ENCODE results near the gene TJP1. TPM values are rescaled to one million over a fixed set of nuclear protein-coding genes. Genes with fewer than 3 reads are reported as not detected.

Gene TJP1
- total and polyA plus RNA-seq, 8 donors, result 82.9 to 130 (median 121) TPM

DNA sequence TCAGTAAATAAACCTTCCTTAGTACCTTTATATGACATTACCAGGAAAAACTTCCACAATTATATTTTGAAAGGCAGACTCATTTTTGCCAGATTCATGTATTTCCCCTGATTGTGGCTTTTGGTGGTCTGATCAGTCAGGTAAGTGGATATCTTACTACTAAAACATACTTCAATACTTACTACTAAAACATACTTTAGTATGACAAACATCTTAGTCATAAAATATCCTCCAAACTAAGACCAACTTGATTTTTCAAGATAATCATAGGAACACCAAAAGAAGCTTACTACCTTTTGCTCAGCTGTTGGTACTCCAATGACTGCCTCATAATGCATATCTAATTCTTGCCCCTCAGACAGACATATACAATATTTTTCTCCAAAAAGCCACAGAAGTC is 9.3 kb downstream of the TJP1 start:
- no peaks in the 10 kb centered on the region for H3K36me3 ChIP-seq
- peaks cover 0 to 7% of the 10 kb centered on the region in 2 donors for H3K27me3 ChIP-seq
- no peak overlapping the region for H3K27ac ChIP-seq
- H3K9me3 ChIP-seq, result no peaks in the 10 kb centered on the region
- DNase-seq, result no peak
- ATAC-seq, result no peak
- no peak overlapping the region for H3K4me3 ChIP-seq
- intact Hi-C loops (cut with DNase I), result no loop called here
- H3K4me1 ChIP-seq, result peaks cover 13 to 26% of the 10 kb centered on the region in 2 donors
- no peak for TF ChIP-seq CTCF (IDR thresholded peaks at IDR 0.05)

GRCh38 chr15:29812384-29812694 is 9.9 kb downstream of the TJP1 start:
- Histone ChIP-seq H3K9me3 (no peaks in the 10 kb centered on the region), H3K27ac (no peak overlapping the region), H3K27me3 (peaks cover 0 to 7% of the 10 kb centered on the region in 2 donors), H3K4me3 (no peak overlapping the region), H3K4me1 (peaks cover 13 to 26% of the 10 kb centered on the region in 2 donors), H3K36me3 (no peaks in the 10 kb centered on the region)
- intact Hi-C loops (cut with DNase I), result no loop called here
- ATAC-seq, result peak; percentile 81
- DNase-seq, result peak in 1 of 4 donors; percentile 69
- no peak for TF ChIP-seq CTCF (IDR thresholded peaks at IDR 0.05)

DNA sequence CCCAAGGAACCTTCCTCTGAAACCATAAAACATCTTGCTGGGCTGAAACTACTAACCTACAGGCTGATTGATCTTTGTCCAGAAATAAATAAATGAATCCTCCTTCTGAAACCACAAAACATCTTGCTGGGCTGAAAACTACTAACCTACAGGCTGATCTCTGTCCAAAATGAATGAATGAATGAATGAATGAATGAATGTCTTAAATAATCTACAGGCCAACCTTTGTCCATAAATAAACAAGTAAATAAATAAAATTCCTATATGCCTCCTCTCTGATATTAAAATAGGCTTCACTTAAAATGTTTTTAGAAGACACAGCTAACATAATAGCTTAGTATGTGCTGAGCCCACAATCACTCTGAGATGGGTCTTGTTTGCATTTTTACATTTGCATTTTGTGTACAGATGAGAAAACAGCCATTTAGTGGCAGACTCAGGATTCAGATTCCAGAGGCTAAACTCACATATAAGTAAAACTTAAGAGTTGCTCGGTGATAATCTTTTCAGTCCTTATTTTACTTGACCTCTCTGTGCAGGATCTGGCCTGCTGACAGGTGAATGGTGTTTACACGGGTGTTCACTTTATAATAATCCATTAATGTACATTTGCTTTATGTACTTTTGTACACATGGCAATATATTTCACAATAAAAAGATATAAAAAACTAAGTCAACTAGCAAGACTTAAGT is 10.4 kb downstream of the TJP1 start:
- no peak overlapping the region for H3K4me3 ChIP-seq
- TF ChIP-seq CTCF (IDR thresholded peaks at IDR 0.05), result no peak
- H3K4me1 ChIP-seq, result peaks cover 13 to 26% of the 10 kb centered on the region in 2 donors
- no peak overlapping the region for H3K27ac ChIP-seq
- no peak for ATAC-seq
- no peak for DNase-seq
- intact Hi-C loops (cut with DNase I), result no loop called here
- H3K27me3 ChIP-seq, result peaks cover 0 to 7% of the 10 kb centered on the region in 2 donors
- H3K36me3 ChIP-seq, result no peaks in the 10 kb centered on the region
- no peaks in the 10 kb centered on the region for H3K9me3 ChIP-seq

DNA sequence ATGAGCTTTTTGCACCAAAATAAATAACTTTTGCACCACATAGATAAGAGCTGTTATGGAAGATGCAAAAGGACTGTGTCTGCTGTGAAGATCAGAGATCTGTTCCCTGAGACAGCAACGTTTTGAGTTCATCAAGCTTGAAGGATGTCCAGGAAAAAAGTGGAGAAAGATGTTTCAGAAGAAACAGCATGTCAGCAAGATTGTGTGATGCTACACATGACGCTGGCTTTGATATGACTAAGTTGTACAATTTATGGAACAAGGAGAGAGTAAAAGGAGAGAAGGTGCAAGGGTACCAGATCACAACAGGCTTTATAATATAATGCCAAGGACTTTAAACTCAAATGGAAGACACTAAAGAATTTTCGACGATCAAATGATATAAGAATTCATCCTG is 16.6 kb downstream of the TJP1 start:
- Histone ChIP-seq H3K4me1 (peaks cover 19 to 24% of the 10 kb centered on the region in 2 donors), H3K27me3 (no peaks in the 10 kb centered on the region), H3K9me3 (no peaks in the 10 kb centered on the region), H3K27ac (no peak overlapping the region), H3K36me3 (no peaks in the 10 kb centered on the region), H3K4me3 (no peak overlapping the region)
- TF ChIP-seq CTCF (IDR thresholded peaks at IDR 0.05), result no peak
- ATAC-seq (no peak), DNase-seq (no peak)
- intact Hi-C loops (cut with DNase I), result no loop called here

DNA sequence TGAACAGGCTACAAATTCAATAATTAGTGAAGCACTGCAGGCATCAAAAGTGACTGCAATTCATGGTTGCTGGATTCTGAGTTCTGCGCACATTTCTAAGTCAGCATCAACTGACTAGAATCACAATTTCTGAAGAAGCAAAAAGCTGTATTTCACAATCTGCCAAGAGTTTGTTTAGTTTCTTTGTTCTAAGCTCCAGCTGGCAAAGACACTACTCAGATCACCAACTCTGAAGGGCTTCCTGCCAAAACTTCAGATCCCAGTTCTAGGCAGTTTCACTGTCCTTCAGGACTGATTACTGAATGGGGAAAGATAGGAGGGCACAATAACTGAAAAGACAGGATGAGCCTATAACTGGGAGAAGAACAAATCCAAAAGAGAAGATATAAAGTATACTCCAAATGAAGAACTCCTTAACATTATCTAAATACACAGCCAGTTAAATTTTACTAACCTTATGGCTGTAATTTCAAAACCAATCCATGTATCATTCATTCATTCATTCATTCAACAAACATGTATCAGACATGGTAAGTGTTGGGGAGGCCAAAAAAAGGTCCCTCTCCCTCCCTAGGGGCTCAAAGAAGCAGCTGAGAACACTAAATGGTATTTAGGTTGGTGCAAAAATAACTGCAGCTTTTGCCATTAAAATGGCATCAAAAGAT is 17.1 kb downstream of the TJP1 start:
- intact Hi-C loops (cut with DNase I), result no loop called here
- peak; percentile 85 for ATAC-seq
- TF ChIP-seq CTCF (IDR thresholded peaks at IDR 0.05), result no peak
- peak in 2 of 4 donors; percentile 73 to 87 for DNase-seq
- Histone ChIP-seq H3K4me3 (no peak overlapping the region), H3K36me3 (no peaks in the 10 kb centered on the region), H3K27me3 (no peaks in the 10 kb centered on the region), H3K4me1 (peaks cover 19 to 24% of the 10 kb centered on the region in 2 donors), H3K9me3 (no peaks in the 10 kb centered on the region), H3K27ac (peak overlapping the region in 1 of 2 donors; percentile 50)
